ENCODE data around the gene MUC5B.
"Not testable (repeated sequence)": the region's sequence is repeated elsewhere in the genome, so short reads cannot be mapped to it uniquely, and the experiment has no call there.

The MUC5B gene

GRCh38 chr11:1203505-1204271 is 19.2 kb upstream of the MUC5B start:
- DNase-seq: no peak

- no peak for DNase-seq
These were observed 18.3 kb upstream of the MUC5B start for GRCh38 chr11:1204381-1205101.

GRCh38 chr11:1205121-1205986 is 17.5 kb upstream of the MUC5B start:
- no peak for DNase-seq

- DNase-seq: no peak
These were observed 16.9 kb upstream of the MUC5B start for GRCh38 chr11:1205987-1206331.

GRCh38 chr11:1206391-1207271 is 16.2 kb upstream of the MUC5B start:
- DNase-seq: no peak

GRCh38 chr11:1207401-1208143 is 15.3 kb upstream of the MUC5B start:
- DNase-seq: no peak

GRCh38 chr11:1208144-1208393 is 14.8 kb upstream of the MUC5B start:
- no peak for DNase-seq

GRCh38 chr11:1208394-1209261 is 14.2 kb upstream of the MUC5B start:
- no peak for DNase-seq

GRCh38 chr11:1209371-1210057 is 13.4 kb upstream of the MUC5B start:
- no peak for DNase-seq

- no peak for DNase-seq
These were observed 11.0 kb upstream of the MUC5B start for GRCh38 chr11:1211838-1212237.

GRCh38 chr11:1215826-1216225 is 7.0 kb upstream of the MUC5B start:
- DNase-seq: not testable (repeated sequence)

- no peak for DNase-seq
These were observed 5.7 kb upstream of the MUC5B start for GRCh38 chr11:1217151-1217550.

GRCh38 chr11:1218256-1218787 is 4.5 kb upstream of the MUC5B start:
- no peak for DNase-seq

- DNase-seq: no peak
These were observed 3.9 kb upstream of the MUC5B start for GRCh38 chr11:1218788-1219445.

GRCh38 chr11:1219446-1219833 is 3.4 kb upstream of the MUC5B start:
- DNase-seq: no peak

- DNase-seq: no peak
These were observed 2.7 kb upstream of the MUC5B start for GRCh38 chr11:1219834-1220815.

- no peak for DNase-seq
These were observed 1.7 kb upstream of the MUC5B start for GRCh38 chr11:1220941-1221721.
